Astrocyte (in vitro differentiated cells and primary cell): ENCODE data around the gene TMC1. TPM values are rescaled to one million over a fixed set of nuclear protein-coding genes. Genes with fewer than 3 reads are reported as not detected.
"Not testable (repeated sequence)": the region's sequence is repeated elsewhere in the genome, so short reads cannot be mapped to it uniquely, and the experiment has no call there.

Experiments
- DNase-seq: peaks from one replicate; pipeline ENCODE4 v3.0.0-alpha.2; 2010; ENCODE audit warnings: low read depth
- FAIRE-seq: peaks from 2 replicates; lab custom pipeline; 2011; peaks lifted over from hg19 to GRCh38; lab: Jason Lieb, UNC
- H2AFZ ChIP-seq: 2 replicates; pipeline ENCODE4 v1.6.0; 2012; ENCODE audit warnings: low read depth, low read length, inconsistent platforms
- H3K27ac ChIP-seq: 2 replicates; pipeline ENCODE4 v1.5.1; 2011; ENCODE audit warnings: low read depth, low read length, inconsistent platforms
- H3K27me3 ChIP-seq: 2 replicates; pipeline ENCODE4 v1.6.0; 2011; ENCODE audit warnings: low read length, inconsistent platforms; ENCODE audit not compliant: insufficient read depth
- H3K36me3 ChIP-seq: 2 replicates; pipeline ENCODE4 v1.5.1; 2011; ENCODE audit warnings: low read length, inconsistent platforms; ENCODE audit not compliant: insufficient read depth
- H3K4me1 ChIP-seq: 2 replicates; pipeline ENCODE4 v1.5.1; 2011; ENCODE audit warnings: low read length, inconsistent platforms; ENCODE audit not compliant: insufficient read depth
- H3K4me2 ChIP-seq: 2 replicates; pipeline ENCODE4 v1.6.0; 2012; ENCODE audit warnings: low read length, inconsistent platforms
- H3K4me3 ChIP-seq: 2 replicates; pipeline ENCODE4 v1.5.1; 2011; ENCODE audit warnings: low read depth, mild to moderate bottlenecking, low read length, inconsistent platforms; ENCODE audit not compliant: insufficient read depth
- H3K79me2 ChIP-seq: 2 replicates; pipeline ENCODE4 v1.6.0; 2012; ENCODE audit warnings: mild to moderate bottlenecking, low read length, inconsistent platforms; ENCODE audit not compliant: insufficient read depth
- H3K9ac ChIP-seq: 2 replicates; pipeline ENCODE4 v1.6.0; 2012; ENCODE audit warnings: mild to moderate bottlenecking, low read length, inconsistent platforms
- H3K9me3 ChIP-seq: 2 replicates; pipeline ENCODE4 v1.5.1; 2012; ENCODE audit warnings: low read depth, mild to moderate bottlenecking, low read length, inconsistent platforms; ENCODE audit not compliant: insufficient read depth
- H4K20me1 ChIP-seq: 2 replicates; pipeline ENCODE4 v1.6.0; 2012; ENCODE audit warnings: low read length, inconsistent platforms; ENCODE audit not compliant: insufficient read depth
- H3K27ac Mint-ChIP-seq: one replicate; pipeline ENCODE4 v1.8.0; 2021; ENCODE audit warnings: mild to moderate bottlenecking, mixed read lengths; ENCODE audit not compliant: unreplicated experiment
- H3K27me3 Mint-ChIP-seq: one replicate; pipeline ENCODE4 v1.8.0; 2021; ENCODE audit warnings: low read depth, mixed read lengths; ENCODE audit not compliant: unreplicated experiment
- H3K36me3 Mint-ChIP-seq: one replicate; pipeline ENCODE4 v1.8.0; 2021; ENCODE audit warnings: low read depth, mixed read lengths; ENCODE audit not compliant: unreplicated experiment
- H3K4me1 Mint-ChIP-seq: one replicate; pipeline ENCODE4 v1.8.0; 2021; ENCODE audit warnings: low read depth, mixed read lengths; ENCODE audit not compliant: unreplicated experiment
- H3K4me3 Mint-ChIP-seq: one replicate; pipeline ENCODE4 v1.8.0; 2021; ENCODE audit warnings: mild to moderate bottlenecking, moderate library complexity, mixed read lengths; ENCODE audit not compliant: unreplicated experiment
- H3K9me3 Mint-ChIP-seq: one replicate; pipeline ENCODE4 v1.8.0; 2021; ENCODE audit warnings: mild to moderate bottlenecking, mixed read lengths; ENCODE audit not compliant: unreplicated experiment
- CTCF ChIP-seq: IDR thresholded peaks from 2 replicates; pipeline ENCODE4 v1.5.1; 2011; ENCODE audit warnings: low read depth, mild to moderate bottlenecking, inconsistent platforms, low read length, moderate library complexity; ENCODE audit not compliant: insufficient read depth
- EZH2 ChIP-seq: IDR thresholded peaks from 2 replicates; pipeline ENCODE4 v1.6.1; 2012; ENCODE audit warnings: mild to moderate bottlenecking, low read length, inconsistent platforms; ENCODE audit not compliant: insufficient read depth
- total RNA-seq: library from RNA; stranded (reverse); gene quantifications from 2 replicates; pipeline ENCODE4 v1.2.1, GENCODE V29; 2021

Gene TMC1
- total RNA-seq, 1 donor from 2014 or later = not detected

- Histone ChIP-seq H4K20me1 (no peaks in the 10 kb centered on the region), H3K9me3 (no peaks in the 10 kb centered on the region), H3K4me1 (peaks cover 36% of the 10 kb centered on the region), H3K4me2 (peak overlapping the region; percentile 46), H3K79me2 (no peaks in the 10 kb centered on the region), H3K27me3 (no peaks in the 10 kb centered on the region), H3K27ac (peak overlapping the region; percentile 50), H3K9ac (no peak overlapping the region), H2AFZ (no peak overlapping the region), H3K36me3 (no peaks in the 10 kb centered on the region), H3K4me3 (no peak overlapping the region)
- Mint-ChIP-seq H3K36me3 (no peaks in the 10 kb centered on the region), H3K4me1 (peaks cover 48% of the 10 kb centered on the region), H3K4me3 (no peak overlapping the region), H3K9me3 (peaks cover 8% of the 10 kb centered on the region), H3K27ac (peak overlapping the region; percentile 77), H3K27me3 (no peaks in the 10 kb centered on the region)
- no peak for FAIRE-seq
- no peak for TF ChIP-seq CTCF
- TF ChIP-seq EZH2 = no peak
- DNase-seq = peak; percentile 57
These were observed 42.4 kb upstream of the TMC1 start for GRCh38 chr9:72478966-72479365.

- not testable (repeated sequence) for H3K9me3 Mint-ChIP-seq, H3K79me2 ChIP-seq, H3K27ac ChIP-seq, FAIRE-seq, H3K27me3 Mint-ChIP-seq, H2AFZ ChIP-seq, H3K27me3 ChIP-seq, H3K4me3 Mint-ChIP-seq, H3K36me3 Mint-ChIP-seq, H3K9ac ChIP-seq, H4K20me1 ChIP-seq, H3K27ac Mint-ChIP-seq, H3K36me3 ChIP-seq, H3K4me3 ChIP-seq, H3K4me2 ChIP-seq, H3K9me3 ChIP-seq, DNase-seq
- H3K4me1 Mint-ChIP-seq = peaks cover 49% of the 10 kb centered on the region
- H3K4me1 ChIP-seq = peaks cover 36% of the 10 kb centered on the region
These were observed 41.1 kb upstream of the TMC1 start for GRCh38 chr9:72480261-72480660.

- H3K27ac ChIP-seq = no peak overlapping the region
- H3K79me2 ChIP-seq = no peaks in the 10 kb centered on the region
- no peak overlapping the region for H2AFZ ChIP-seq
- FAIRE-seq (no peak), DNase-seq (peak; percentile 67)
- Mint-ChIP-seq H3K27ac (no peak overlapping the region), H3K27me3 (no peaks in the 10 kb centered on the region), H3K9me3 (peaks cover 8% of the 10 kb centered on the region), H3K4me3 (peak overlapping the region; percentile 43), H3K4me1 (peaks cover 49% of the 10 kb centered on the region), H3K36me3 (no peaks in the 10 kb centered on the region)
- peak overlapping the region; percentile 21 for H3K4me2 ChIP-seq
- H3K9me3 ChIP-seq = no peaks in the 10 kb centered on the region
- H3K9ac ChIP-seq = no peak overlapping the region
- no peak overlapping the region for H3K4me3 ChIP-seq
- no peak for TF ChIP-seq EZH2
- peaks cover 38% of the 10 kb centered on the region for H3K4me1 ChIP-seq
- no peaks in the 10 kb centered on the region for H3K27me3 ChIP-seq
- H4K20me1 ChIP-seq = no peaks in the 10 kb centered on the region
- no peaks in the 10 kb centered on the region for H3K36me3 ChIP-seq
These were observed 40.5 kb upstream of the TMC1 start for GRCh38 chr9:72480921-72481320.
